AG04449 (cell line): ENCODE data around the gene ZNF697.

Experiments
- CTCF ChIA-PET: fragments of 350-600 bp; formaldehyde crosslinking; extraction: SDS; loops from one replicate; lab custom pipeline; 2021; ENCODE audit warnings: antibody characterized with exemption; lab: Yijun Ruan, JAX
- POLR2A ChIA-PET: fragments of 400-600, 350-600 bp; formaldehyde crosslinking; extraction: SDS; loops from one replicate; lab custom pipeline; 2020; ENCODE audit warnings: antibody characterized with exemption, inconsistent platforms; lab: Yijun Ruan, JAX
- DNase-seq: peaks from one replicate; pipeline ENCODE4 v3.0.0-alpha.2; 2010; ENCODE audit warnings: low read depth, low spot score
- H3K4me3 ChIP-seq: 2 replicates; pipeline ENCODE4 v1.5.1; 2011; ENCODE audit warnings: low read depth, mild to moderate bottlenecking, control low read depth, low read length
- CTCF ChIP-seq: IDR thresholded peaks from one replicate; pipeline ENCODE4 v1.5.1; 2011; ENCODE audit warnings: mild to moderate bottlenecking, moderate library complexity, low read length, control low read depth, inconsistent platforms; ENCODE audit not compliant: insufficient read depth; ENCODE audit errors: missing control alignments

Gene ZNF697

GRCh38 chr1:119626841-119627240 lies 21.2 kb downstream of the ZNF697 start:
- ChIA-PET CTCF (interaction anchor here (3.8 to 29.9 kb wide), 3 partner anchors 11 to 34 kb away, joined by 25 to 1203 read pairs (median 46); partner anchors contain the start of gene ZNF697), POLR2A (no interaction called here)
- no peak for DNase-seq
- no peak overlapping the region for H3K4me3 ChIP-seq
- TF ChIP-seq CTCF, result no peak

DNA sequence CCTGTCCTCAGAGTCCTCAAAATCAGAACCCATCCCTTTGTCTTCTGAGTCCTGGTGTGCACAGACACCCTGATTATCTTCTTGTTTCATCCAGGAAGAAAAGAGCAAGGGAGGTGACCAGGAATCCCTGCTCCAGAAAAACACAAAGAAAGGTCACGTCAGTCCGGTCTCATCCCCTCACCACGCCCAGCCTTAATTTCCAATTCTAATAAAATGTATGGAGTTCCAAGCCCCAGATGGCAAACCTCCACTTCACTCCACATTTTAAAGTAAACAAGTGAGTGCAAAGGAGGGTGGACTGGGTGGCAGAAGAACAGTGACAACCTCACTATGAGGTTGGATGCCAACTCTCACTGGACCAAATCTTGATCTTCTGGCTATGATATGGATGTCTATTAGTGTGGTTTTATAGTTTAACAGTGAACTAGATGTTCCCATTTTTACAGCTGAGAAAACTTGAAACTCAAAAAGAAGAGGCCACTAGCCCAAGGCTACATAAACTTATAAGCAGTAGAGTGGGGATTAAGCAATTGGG lies 22.0 kb downstream of the ZNF697 start:
- CTCF ChIA-PET, result interaction anchor here (3.8 to 29.9 kb wide), 3 partner anchors 11 to 35 kb away, joined by 25 to 1203 read pairs (median 46); partner anchors contain the start of gene ZNF697
- POLR2A ChIA-PET, result no interaction called here
- TF ChIP-seq CTCF, result no peak
- no peak overlapping the region for H3K4me3 ChIP-seq
- DNase-seq, result no peak

- no peak overlapping the region for H3K4me3 ChIP-seq
- DNase-seq, result no peak
- CTCF ChIA-PET, result interaction anchor here (3.8 to 29.9 kb wide), 3 partner anchors 8 to 37 kb away, joined by 25 to 1203 read pairs (median 46); partner anchors contain the start of gene ZNF697
- no peak for TF ChIP-seq CTCF
- POLR2A ChIA-PET, result no interaction called here
These were observed 24.4 kb downstream of the ZNF697 start for GRCh38 chr1:119623678-119624077.

DNA sequence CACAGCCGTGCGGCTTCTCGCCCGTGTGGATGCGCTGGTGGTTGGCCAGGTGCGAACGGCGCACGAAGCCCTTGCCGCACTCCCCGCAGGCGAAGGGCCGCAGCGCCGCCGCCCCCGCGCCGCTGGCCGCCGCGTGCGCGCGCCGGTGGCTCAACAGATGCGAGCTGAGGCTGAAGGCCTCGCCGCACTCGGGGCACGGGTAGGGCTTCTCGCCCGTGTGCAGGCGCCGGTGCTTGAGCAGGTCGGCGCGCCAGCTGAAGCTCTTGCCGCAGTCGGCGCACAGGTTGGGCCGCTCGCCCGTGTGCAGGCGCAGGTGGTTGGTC lies 24.9 kb downstream of the ZNF697 start:
- CTCF ChIA-PET, result interaction anchor here (8.7 to 29.9 kb wide), 2 partner anchors 13 to 38 kb away, joined by 46 to 1203 read pairs; partner anchors contain the start of gene ZNF697
- no peak for TF ChIP-seq CTCF
- POLR2A ChIA-PET, result no interaction called here
- no peak overlapping the region for H3K4me3 ChIP-seq
- DNase-seq, result no peak

- POLR2A ChIA-PET, result no interaction called here
- no peak for DNase-seq
- CTCF ChIA-PET, result interaction anchor here (8.7 to 29.9 kb wide), 2 partner anchors 12 to 38 kb away, joined by 46 to 1203 read pairs; partner anchors contain the start of gene ZNF697
These were observed 25.5 kb downstream of the ZNF697 start for GRCh38 chr1:119622311-119623192.

More at GRCh38 chr1:119622311-119623192, 25.5 kb downstream of the ZNF697 start:
- TF ChIP-seq CTCF, result no peak
- H3K4me3 ChIP-seq, result no peak overlapping the region
